GM23338 (cell line): ENCODE data around the gene MTCL1. TPM values are rescaled to one million over a fixed set of nuclear protein-coding genes. Genes with fewer than 3 reads are reported as not detected.

Experiments
- ATAC-seq: fragments of 200-7000 bp; cut with Tn5 transposase; 3 replicates; pipeline ENCODE4 v1.9.1; 2020
- DNase-seq: peaks from one replicate; pipeline ENCODE4 v3.0.0-alpha.2; 2015; ENCODE audit warnings: low spot score
- H2AFZ ChIP-seq: fragments of 200-600 bp; sonication (generic); 2 replicates; pipeline ENCODE4 v1.8.0; 2016; ENCODE audit warnings: antibody characterized with exemption, mild to moderate bottlenecking, moderate library complexity
- H3F3A ChIP-seq: fragments of 200-600 bp; sonication (generic); replicated peaks from 2 replicates; pipeline ENCODE4 v1.8.0; 2017; ENCODE audit warnings: antibody characterized with exemption, mixed run types, low read depth
- H3K27ac ChIP-seq: fragments of 200-600 bp; sonication (generic); 2 replicates; pipeline ENCODE4 v1.6.1; 2016; ENCODE audit warnings: low read depth
- H3K27me3 ChIP-seq: fragments of 200-600 bp; sonication (generic); 2 replicates; pipeline ENCODE4 v1.8.0; 2016; ENCODE audit warnings: mild to moderate bottlenecking, mixed run types, moderate library complexity; ENCODE audit not compliant: insufficient read depth
- H3K36me3 ChIP-seq: fragments of 200-600 bp; sonication (generic); 2 replicates; pipeline ENCODE4 v1.8.0; 2016; ENCODE audit warnings: mild to moderate bottlenecking; ENCODE audit not compliant: insufficient read depth
- H3K4me1 ChIP-seq: fragments of 200-600 bp; sonication (generic); 2 replicates; pipeline ENCODE4 v1.8.0; 2016; ENCODE audit warnings: mild to moderate bottlenecking, moderate library complexity; ENCODE audit not compliant: insufficient read depth
- H3K4me2 ChIP-seq: fragments of 200-600 bp; sonication (generic); 2 replicates; pipeline ENCODE4 v1.7.1; 2017; ENCODE audit warnings: mixed run types
- H3K4me3 ChIP-seq: fragments of 200-600 bp; sonication (generic); 2 replicates; pipeline ENCODE4 v1.6.1; 2016; ENCODE audit warnings: mixed run types
- H3K79me2 ChIP-seq: fragments of 200-600 bp; sonication (generic); replicated peaks from 2 replicates; pipeline ENCODE4 v1.8.0; 2017; ENCODE audit warnings: mild to moderate bottlenecking; ENCODE audit not compliant: insufficient read depth
- H3K9me2 ChIP-seq: fragments of 200-600 bp; sonication (generic); 2 replicates; pipeline ENCODE4 v1.8.0; 2017; ENCODE audit not compliant: insufficient read depth
- H4K20me1 ChIP-seq: fragments of 200-600 bp; sonication (generic); replicated peaks from 2 replicates; pipeline ENCODE4 v1.8.0; 2017; ENCODE audit warnings: mild to moderate bottlenecking; ENCODE audit not compliant: insufficient read depth
- H3K27ac Mint-ChIP-seq: 2 replicates; pipeline ENCODE4 v1.8.0; 2020; ENCODE audit warnings: inconsistent platforms, mild to moderate bottlenecking, moderate library complexity, mixed read lengths
- H3K27me3 Mint-ChIP-seq: 3 replicates; pipeline ENCODE4 v1.8.0; 2022; ENCODE audit warnings: low read depth, mild to moderate bottlenecking, moderate library complexity, mixed read lengths, inconsistent platforms; ENCODE audit not compliant: insufficient read depth, poor library complexity
- H3K36me3 Mint-ChIP-seq: 3 replicates; pipeline ENCODE4 v1.8.0; 2021; ENCODE audit warnings: low read depth, mild to moderate bottlenecking, inconsistent platforms, moderate library complexity, mixed read lengths
- H3K4me1 Mint-ChIP-seq: 3 replicates; pipeline ENCODE4 v1.8.0; 2020; ENCODE audit warnings: mild to moderate bottlenecking, inconsistent platforms, mixed read lengths
- H3K4me3 Mint-ChIP-seq: 3 replicates; pipeline ENCODE4 v1.8.0; 2021; ENCODE audit warnings: moderate library complexity, mild to moderate bottlenecking, inconsistent platforms, mixed read lengths
- H3K9me3 Mint-ChIP-seq: 3 replicates; pipeline ENCODE4 v1.8.0; 2020; ENCODE audit warnings: moderate library complexity, mild to moderate bottlenecking, inconsistent platforms, mixed read lengths
- EZH2 ChIP-seq: fragments of 200-600 bp; sonication (generic); IDR thresholded peaks from one replicate; pipeline ENCODE4 v1.8.0; 2017; ENCODE audit warnings: antibody characterized with exemption, mild to moderate bottlenecking, low read depth; ENCODE audit not compliant: unreplicated experiment
- EZH2phosphoT487 ChIP-seq: fragments of 200-600 bp; sonication (generic); IDR thresholded peaks from one replicate; pipeline ENCODE4 v1.8.1; 2018; ENCODE audit warnings: antibody characterized with exemption; ENCODE audit not compliant: unreplicated experiment
- JUNB ChIP-seq: IDR thresholded peaks from one replicate; pipeline ENCODE4 v1.6.1; 2016; ENCODE audit warnings: antibody characterized with exemption; ENCODE audit not compliant: unreplicated experiment
- POLR2AphosphoS5 ChIP-seq: IDR thresholded peaks from 2 replicates; pipeline ENCODE4 v1.6.1; 2016; ENCODE audit warnings: antibody characterized with exemption, low read depth
- REST ChIP-seq: IDR thresholded peaks from one replicate; pipeline ENCODE4 v1.6.1; 2018; ENCODE audit warnings: antibody characterized with exemption; ENCODE audit not compliant: unreplicated experiment
- STAT1 ChIP-seq: IDR thresholded peaks from one replicate; pipeline ENCODE4 v1.6.1; 2016; ENCODE audit warnings: antibody characterized with exemption; ENCODE audit not compliant: unreplicated experiment
- ZNF331 ChIP-seq: fragments of 250-450 bp; sonication (Bioruptor Pico); IDR thresholded peaks from 2 replicates; pipeline ENCODE4 v1.5.0; 2020; ENCODE audit warnings: low read depth, mild to moderate bottlenecking, moderate library complexity
- ZNF462 ChIP-seq: fragments of 250-450 bp; sonication (Bioruptor Pico); IDR thresholded peaks from 2 replicates; pipeline ENCODE4 v1.5.0; 2020; ENCODE audit warnings: mild to moderate bottlenecking, moderate library complexity
- polyA plus RNA-seq: library from polyadenylated mRNA; unstranded; fragments of >200 nt; fragmentation: Nextera tagmentation; extraction: Ambion mirVana; gene quantifications from 2 replicates; pipeline ENCODE4 v1.2.1, GENCODE V29; 2016
- total RNA-seq: library from RNA; depleted of rRNA; stranded (reverse); fragments of >200 nt; shearing (Covaris generic); gene quantifications from 2 replicates; pipeline ENCODE4 v1.2.3, GENCODE V29; 2014
- TF ChIP-seq, protein P1 (sequence below), 2 experiments: fragments of 200-600 bp in 1 of 2; sonication (generic) in 1 of 2; conservative IDR thresholded peaks; 2 replicates each; pipeline versions ENCODE4 v1.5.1 to v1.6.1; 2016 to 2017; ENCODE audit warnings: antibody characterized with exemption in 2 of 2, low read depth in 2 of 2, mild to moderate bottlenecking in 2 of 2, moderate library complexity in 1 of 2
- TF ChIP-seq, protein P2 (sequence below): IDR thresholded peaks from 2 replicates; pipeline ENCODE4 v1.6.1; 2016; ENCODE audit warnings: antibody characterized with exemption

The MTCL1 gene
- total and polyA plus RNA-seq, 2 experiments from 2014 or later, result 14.4 to 45.0 TPM

GRCh38 chr18:8822643-8823042, 117.3 kb downstream of the MTCL1 start (continued):
- TF ChIP-seq ZNF462 (no peak), EZH2 (no peak)
- TF ChIP-seq, protein P1, sequence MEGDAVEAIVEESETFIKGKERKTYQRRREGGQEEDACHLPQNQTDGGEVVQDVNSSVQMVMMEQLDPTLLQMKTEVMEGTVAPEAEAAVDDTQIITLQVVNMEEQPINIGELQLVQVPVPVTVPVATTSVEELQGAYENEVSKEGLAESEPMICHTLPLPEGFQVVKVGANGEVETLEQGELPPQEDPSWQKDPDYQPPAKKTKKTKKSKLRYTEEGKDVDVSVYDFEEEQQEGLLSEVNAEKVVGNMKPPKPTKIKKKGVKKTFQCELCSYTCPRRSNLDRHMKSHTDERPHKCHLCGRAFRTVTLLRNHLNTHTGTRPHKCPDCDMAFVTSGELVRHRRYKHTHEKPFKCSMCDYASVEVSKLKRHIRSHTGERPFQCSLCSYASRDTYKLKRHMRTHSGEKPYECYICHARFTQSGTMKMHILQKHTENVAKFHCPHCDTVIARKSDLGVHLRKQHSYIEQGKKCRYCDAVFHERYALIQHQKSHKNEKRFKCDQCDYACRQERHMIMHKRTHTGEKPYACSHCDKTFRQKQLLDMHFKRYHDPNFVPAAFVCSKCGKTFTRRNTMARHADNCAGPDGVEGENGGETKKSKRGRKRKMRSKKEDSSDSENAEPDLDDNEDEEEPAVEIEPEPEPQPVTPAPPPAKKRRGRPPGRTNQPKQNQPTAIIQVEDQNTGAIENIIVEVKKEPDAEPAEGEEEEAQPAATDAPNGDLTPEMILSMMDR (conservative IDR thresholded peaks at IDR 0.05; ENCODE audit: low read depth in 2 of 2), result no peak

DNA sequence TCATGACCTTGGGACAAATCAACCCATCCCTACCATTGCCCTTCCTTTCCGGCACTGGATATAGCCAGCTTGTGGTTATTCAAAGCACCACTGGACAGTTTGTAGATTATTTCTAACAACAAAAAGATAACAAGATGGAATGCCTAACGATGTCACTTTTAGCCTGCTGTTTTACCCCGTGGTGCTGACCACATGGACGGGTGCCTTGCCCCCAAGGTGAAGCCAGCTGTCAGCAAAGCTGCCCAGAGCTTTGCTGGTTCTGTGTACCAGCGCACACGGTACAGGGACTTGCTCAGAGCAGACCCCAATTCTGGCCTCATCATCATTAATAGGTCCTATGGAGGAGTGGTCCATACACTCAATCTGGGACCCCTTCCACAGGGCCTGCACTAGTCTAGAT, 118.2 kb downstream of the MTCL1 start:
- no peak overlapping the region for H3K27ac Mint-ChIP-seq

More for the DNA sequence above, 118.2 kb downstream of the MTCL1 start:
- Mint-ChIP-seq H3K4me3 (no peak overlapping the region), H3K27me3 (no peaks in the 10 kb centered on the region), H3K36me3 (peaks cover 58% of the 10 kb centered on the region), H3K9me3 (no peaks in the 10 kb centered on the region), H3K4me1 (peaks cover 12% of the 10 kb centered on the region)
- no peaks in the 10 kb centered on the region for H3K4me1 ChIP-seq
- H3K4me2 ChIP-seq, result no peak overlapping the region
- no peak overlapping the region for H3K27ac ChIP-seq
- H4K20me1 ChIP-seq, result no peaks in the 10 kb centered on the region
- peaks cover 17% of the 10 kb centered on the region; the same call in 1 of the 2 replicates for H3K36me3 ChIP-seq
- no peaks in the 10 kb centered on the region for H3K79me2 ChIP-seq
- no peak overlapping the region for H3K4me3 ChIP-seq
- no peaks in the 10 kb centered on the region for H3F3A ChIP-seq
- no peaks in the 10 kb centered on the region for H3K27me3 ChIP-seq
- TF ChIP-seq EZH2phosphoT487 (no peak), EZH2 (no peak), REST (no peak), ZNF331 (CRISPR knock-in tag) (no peak), POLR2AphosphoS5 (no peak), STAT1 (no peak), JUNB (no peak)
- TF ChIP-seq, protein P1 (conservative IDR thresholded peaks at IDR 0.05; ENCODE audit: low read depth in 2 of 2), result no peak
- TF ChIP-seq, protein P2, sequence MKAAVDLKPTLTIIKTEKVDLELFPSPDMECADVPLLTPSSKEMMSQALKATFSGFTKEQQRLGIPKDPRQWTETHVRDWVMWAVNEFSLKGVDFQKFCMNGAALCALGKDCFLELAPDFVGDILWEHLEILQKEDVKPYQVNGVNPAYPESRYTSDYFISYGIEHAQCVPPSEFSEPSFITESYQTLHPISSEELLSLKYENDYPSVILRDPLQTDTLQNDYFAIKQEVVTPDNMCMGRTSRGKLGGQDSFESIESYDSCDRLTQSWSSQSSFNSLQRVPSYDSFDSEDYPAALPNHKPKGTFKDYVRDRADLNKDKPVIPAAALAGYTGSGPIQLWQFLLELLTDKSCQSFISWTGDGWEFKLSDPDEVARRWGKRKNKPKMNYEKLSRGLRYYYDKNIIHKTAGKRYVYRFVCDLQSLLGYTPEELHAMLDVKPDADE, result no peak
- no peak for ATAC-seq
- no peak overlapping the region for H2AFZ ChIP-seq
- no peak for DNase-seq
- H3K9me2 ChIP-seq, result no peaks in the 10 kb centered on the region
